Endothelial cell (in vitro differentiated cells): ENCODE results near the gene ANKRD28. TPM values are rescaled to one million over a fixed set of nuclear protein-coding genes. Genes with fewer than 3 reads are reported as not detected.
A peak's percentile ranks its signal among the peaks of the same experiment; 100 is the strongest.

Experiments used
- DNase-seq: peaks from one replicate; pipeline ENCODE4 v3.0.0; 2021; ENCODE audit warnings: low spot score
- H3K27ac Mint-ChIP-seq: one replicate; pipeline ENCODE4 v1.8.0; 2021; ENCODE audit warnings: mixed read lengths, inconsistent platforms; ENCODE audit not compliant: unreplicated experiment
- H3K27me3 Mint-ChIP-seq: one replicate; pipeline ENCODE4 v1.8.0; 2021; ENCODE audit warnings: mild to moderate bottlenecking, moderate library complexity, mixed read lengths, inconsistent platforms; ENCODE audit not compliant: unreplicated experiment
- H3K36me3 Mint-ChIP-seq: one replicate; pipeline ENCODE4 v1.8.0; 2021; ENCODE audit warnings: mild to moderate bottlenecking, low read depth, mixed read lengths, inconsistent platforms; ENCODE audit not compliant: unreplicated experiment
- H3K4me1 Mint-ChIP-seq: one replicate; pipeline ENCODE4 v1.8.0; 2021; ENCODE audit warnings: mild to moderate bottlenecking, mixed read lengths, inconsistent platforms; ENCODE audit not compliant: unreplicated experiment
- H3K4me3 Mint-ChIP-seq: one replicate; pipeline ENCODE4 v1.8.0; 2021; ENCODE audit warnings: mild to moderate bottlenecking, mixed read lengths, inconsistent platforms; ENCODE audit not compliant: unreplicated experiment
- H3K9me3 Mint-ChIP-seq: one replicate; pipeline ENCODE4 v1.8.0; 2021; ENCODE audit warnings: mixed read lengths, inconsistent platforms; ENCODE audit not compliant: unreplicated experiment
- total RNA-seq: library from RNA; stranded (reverse); fragmentation: NEBNext Ultra II Directional; extraction: Animal tissue kit (Norgen Biotek cat#: 25700); gene quantifications from one replicate; pipeline ENCODE4 v1.2.1, GENCODE V29; 2021; ENCODE audit not compliant: unreplicated experiment
- TF ChIP-seq, protein P1 (sequence below): fragments of 200-600 bp; sonication (generic); IDR thresholded peaks from one replicate; pipeline ENCODE4 v1.5.0; 2021; ENCODE audit warnings: antibody characterized with exemption; ENCODE audit not compliant: unreplicated experiment

ANKRD28 gene
- total RNA-seq, 1 donor from 2014 or later = 22.6 TPM

DNA sequence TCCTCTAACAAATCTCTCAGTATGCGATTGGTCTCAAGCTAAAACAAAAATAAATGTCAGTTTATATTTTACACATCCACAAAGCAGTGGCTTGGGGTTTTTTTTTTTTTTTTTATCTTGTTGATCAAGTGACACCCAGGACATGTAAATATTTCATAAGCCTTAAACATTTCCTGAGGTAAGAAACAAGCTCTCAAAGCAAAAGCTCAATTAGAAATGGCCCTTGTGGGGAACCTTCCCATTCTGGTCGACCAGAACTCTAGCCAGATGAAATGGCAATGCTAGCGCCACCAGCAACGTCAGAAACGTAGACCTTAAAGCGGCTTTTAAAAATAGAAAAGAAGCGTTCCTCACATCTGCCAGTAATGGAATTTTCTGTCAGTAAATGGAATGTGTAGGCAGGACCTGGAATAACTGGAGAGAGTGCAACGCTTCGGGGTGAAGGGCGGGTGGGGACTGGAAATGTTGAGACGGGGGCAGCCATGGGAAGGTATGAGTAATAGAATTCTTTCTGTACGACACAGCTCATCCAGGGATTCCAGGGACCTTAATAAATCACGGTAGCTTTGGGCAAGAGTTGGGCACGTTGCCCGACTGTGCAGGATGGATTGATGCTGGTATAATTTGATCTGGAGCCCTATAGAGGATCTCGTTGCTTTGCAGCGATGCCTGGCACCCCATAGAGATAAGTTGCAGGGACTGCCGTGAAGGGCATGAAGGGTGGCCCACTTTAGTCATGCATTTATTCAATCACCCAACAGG lies 151.9 kb downstream of the ANKRD28 start:
- peaks cover 2% of the 10 kb centered on the region for H3K27me3 Mint-ChIP-seq
- TF ChIP-seq, protein P1, sequence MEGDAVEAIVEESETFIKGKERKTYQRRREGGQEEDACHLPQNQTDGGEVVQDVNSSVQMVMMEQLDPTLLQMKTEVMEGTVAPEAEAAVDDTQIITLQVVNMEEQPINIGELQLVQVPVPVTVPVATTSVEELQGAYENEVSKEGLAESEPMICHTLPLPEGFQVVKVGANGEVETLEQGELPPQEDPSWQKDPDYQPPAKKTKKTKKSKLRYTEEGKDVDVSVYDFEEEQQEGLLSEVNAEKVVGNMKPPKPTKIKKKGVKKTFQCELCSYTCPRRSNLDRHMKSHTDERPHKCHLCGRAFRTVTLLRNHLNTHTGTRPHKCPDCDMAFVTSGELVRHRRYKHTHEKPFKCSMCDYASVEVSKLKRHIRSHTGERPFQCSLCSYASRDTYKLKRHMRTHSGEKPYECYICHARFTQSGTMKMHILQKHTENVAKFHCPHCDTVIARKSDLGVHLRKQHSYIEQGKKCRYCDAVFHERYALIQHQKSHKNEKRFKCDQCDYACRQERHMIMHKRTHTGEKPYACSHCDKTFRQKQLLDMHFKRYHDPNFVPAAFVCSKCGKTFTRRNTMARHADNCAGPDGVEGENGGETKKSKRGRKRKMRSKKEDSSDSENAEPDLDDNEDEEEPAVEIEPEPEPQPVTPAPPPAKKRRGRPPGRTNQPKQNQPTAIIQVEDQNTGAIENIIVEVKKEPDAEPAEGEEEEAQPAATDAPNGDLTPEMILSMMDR = no peak
- H3K9me3 Mint-ChIP-seq = no peaks in the 10 kb centered on the region
- no peak for DNase-seq
- H3K4me1 Mint-ChIP-seq = peaks cover 10% of the 10 kb centered on the region
- H3K27ac Mint-ChIP-seq = peak overlapping the region; percentile 37
- no peak overlapping the region for H3K4me3 Mint-ChIP-seq
- H3K36me3 Mint-ChIP-seq = peaks cover 5% of the 10 kb centered on the region

GRCh38 chr3:15645246-15645645 lies 152.5 kb downstream of the ANKRD28 start:
- peaks cover 2% of the 10 kb centered on the region for H3K27me3 Mint-ChIP-seq
- no peaks in the 10 kb centered on the region for H3K9me3 Mint-ChIP-seq
- DNase-seq = no peak
- no peak overlapping the region for H3K4me3 Mint-ChIP-seq
- peak overlapping the region; percentile 37 for H3K27ac Mint-ChIP-seq
- peaks cover 5% of the 10 kb centered on the region for H3K36me3 Mint-ChIP-seq
- H3K4me1 Mint-ChIP-seq = peaks cover 11% of the 10 kb centered on the region
- TF ChIP-seq, protein P1 = no peak

DNA sequence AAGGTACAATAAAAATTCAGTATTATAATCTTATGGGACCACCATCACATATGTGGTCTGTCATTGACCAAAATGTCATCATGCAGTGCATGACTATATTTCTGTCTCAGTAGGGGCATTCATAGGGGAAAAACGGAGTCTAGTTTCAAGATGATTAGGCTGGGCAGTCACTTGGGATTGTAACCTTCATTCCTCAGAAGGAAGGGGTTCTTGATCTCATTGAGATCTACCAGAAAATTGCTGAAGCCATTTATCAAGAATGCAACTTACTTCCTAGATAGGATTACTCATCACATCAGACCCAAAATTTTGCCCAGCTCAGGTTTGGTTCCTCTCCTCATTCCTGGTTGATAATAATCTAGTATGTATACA lies 158.9 kb downstream of the ANKRD28 start:
- H3K9me3 Mint-ChIP-seq = no peaks in the 10 kb centered on the region
- H3K4me3 Mint-ChIP-seq = no peak overlapping the region
- TF ChIP-seq, protein P1 = no peak
- no peak for DNase-seq
- peaks cover 50% of the 10 kb centered on the region for H3K4me1 Mint-ChIP-seq
- no peaks in the 10 kb centered on the region for H3K36me3 Mint-ChIP-seq
- H3K27ac Mint-ChIP-seq = no peak overlapping the region
- peaks cover 7% of the 10 kb centered on the region for H3K27me3 Mint-ChIP-seq

- Mint-ChIP-seq H3K4me3 (no peak overlapping the region), H3K27ac (no peak overlapping the region), H3K36me3 (no peaks in the 10 kb centered on the region), H3K4me1 (peaks cover 54% of the 10 kb centered on the region), H3K27me3 (peaks cover 7% of the 10 kb centered on the region), H3K9me3 (no peaks in the 10 kb centered on the region)
- TF ChIP-seq, protein P1 = no peak
- DNase-seq = no peak
These were observed 159.4 kb downstream of the ANKRD28 start for GRCh38 chr3:15638193-15638890.
